ENCODE data around the gene DEFB118. TPM values are rescaled to one million over a fixed set of nuclear protein-coding genes. Genes with fewer than 3 reads are reported as not detected.

Gene DEFB118
- not detected in 2 replicates for total RNA-seq

GRCh38 chr20:31368301-31368700 lies at the start of gene DEFB118:
TSS of gene DEFB118 (plus strand) at chr20:31368601. CDS start at chr20:31368651, 50 bp downstream.

GRCh38 chr20:31390490-31390889 lies 22.1 kb downstream of the DEFB118 start, which contains the start of gene DEFB119:
TSS of gene DEFB119 (minus strand) at chr20:31390590. CDS start at chr20:31390483, 107 bp downstream.

GRCh38 chr20:31406115-31406514 lies 37.7 kb downstream of the DEFB118 start, which contains the start of gene DEFB121:
TSS of gene DEFB121 (minus strand) at chr20:31406215. CDS start at chr20:31406152, 63 bp downstream.

Other genes starting within 250 kb of the DEFB118 start
- not detected in 2 replicates for gene DEFB115, start 110.9 kb upstream of the DEFB118 start, total RNA-seq
- gene DEFB116, start 60.0 kb upstream of the DEFB118 start, total RNA-seq = not detected in 2 replicates
- not detected in 2 replicates for gene DEFB119, start 22.0 kb downstream of the DEFB118 start, total RNA-seq
- gene DEFB121, start 37.6 kb downstream of the DEFB118 start, total RNA-seq = not detected in 2 replicates
- gene DEFB123, start 72.0 kb downstream of the DEFB118 start, total RNA-seq = not detected in 2 replicates
- gene DEFB124, start 106.5 kb downstream of the DEFB118 start, total RNA-seq = not detected in 2 replicates
- not detected in 2 replicates for gene REM1, start 106.7 kb downstream of the DEFB118 start, total RNA-seq
- gene HM13, start 145.8 kb downstream of the DEFB118 start, total RNA-seq = 46.8 and 68.0 TPM in 2 replicates
- gene ID1, start 236.7 kb downstream of the DEFB118 start, total RNA-seq = 173 and 518 TPM in 2 replicates